NCI-H2196 treated with DMSO at 0.1 percent for 48 hours (cell line): ENCODE results near the gene CHPF.

ENCODE experiments used
- DNase-seq: peaks from one replicate; lab custom pipeline; 2025; ENCODE audit not compliant: unreplicated experiment; lab: John Stamatoyannopoulos, UW

The CHPF gene

DNA sequence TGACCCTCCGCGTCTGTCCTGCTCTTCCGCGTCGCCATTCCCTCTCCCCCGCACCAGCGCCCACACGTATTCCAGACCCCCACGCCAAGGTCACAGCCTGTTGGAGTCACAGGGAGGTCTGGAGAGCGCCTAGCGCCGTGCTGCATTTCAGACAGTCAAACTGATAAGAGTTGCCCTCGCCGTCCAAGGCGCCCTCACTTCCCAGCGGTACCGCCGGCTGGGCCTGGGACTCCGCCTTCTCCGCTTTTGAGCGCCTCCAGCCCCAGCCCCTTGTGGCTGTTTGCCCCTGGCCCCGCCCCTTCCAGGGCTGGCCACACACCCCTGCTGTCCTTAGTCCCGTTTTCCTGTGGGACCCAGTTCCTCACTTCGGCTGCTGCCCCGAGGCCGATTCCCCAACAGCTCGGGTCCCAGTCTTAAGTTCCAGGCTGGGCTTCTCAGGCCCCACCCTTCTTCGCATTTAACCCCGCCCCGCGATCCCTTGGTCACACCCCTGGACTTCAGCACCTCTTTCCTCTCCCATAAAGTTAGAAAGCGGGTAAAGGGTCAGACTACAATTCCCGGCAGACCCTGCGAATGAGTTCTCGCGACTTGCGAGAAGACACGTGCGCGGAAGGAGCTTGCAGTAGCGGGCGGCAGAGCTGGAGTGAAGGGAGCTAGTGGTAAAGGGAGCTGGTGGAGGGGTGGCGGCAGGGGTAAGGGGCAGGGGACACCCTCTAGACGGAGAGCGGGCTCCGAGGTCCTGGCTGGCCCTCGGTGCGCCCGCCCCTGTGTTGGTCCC is 45.1 kb downstream of the CHPF start, which contains the start of gene GMPPA:
TSS of gene GMPPA (plus strand) at position 612 of the 778 bp plus-strand sequence. CDS start 1,085 bp downstream, outside the sequence.
- DNase-seq, result peak; percentile 93

DNA sequence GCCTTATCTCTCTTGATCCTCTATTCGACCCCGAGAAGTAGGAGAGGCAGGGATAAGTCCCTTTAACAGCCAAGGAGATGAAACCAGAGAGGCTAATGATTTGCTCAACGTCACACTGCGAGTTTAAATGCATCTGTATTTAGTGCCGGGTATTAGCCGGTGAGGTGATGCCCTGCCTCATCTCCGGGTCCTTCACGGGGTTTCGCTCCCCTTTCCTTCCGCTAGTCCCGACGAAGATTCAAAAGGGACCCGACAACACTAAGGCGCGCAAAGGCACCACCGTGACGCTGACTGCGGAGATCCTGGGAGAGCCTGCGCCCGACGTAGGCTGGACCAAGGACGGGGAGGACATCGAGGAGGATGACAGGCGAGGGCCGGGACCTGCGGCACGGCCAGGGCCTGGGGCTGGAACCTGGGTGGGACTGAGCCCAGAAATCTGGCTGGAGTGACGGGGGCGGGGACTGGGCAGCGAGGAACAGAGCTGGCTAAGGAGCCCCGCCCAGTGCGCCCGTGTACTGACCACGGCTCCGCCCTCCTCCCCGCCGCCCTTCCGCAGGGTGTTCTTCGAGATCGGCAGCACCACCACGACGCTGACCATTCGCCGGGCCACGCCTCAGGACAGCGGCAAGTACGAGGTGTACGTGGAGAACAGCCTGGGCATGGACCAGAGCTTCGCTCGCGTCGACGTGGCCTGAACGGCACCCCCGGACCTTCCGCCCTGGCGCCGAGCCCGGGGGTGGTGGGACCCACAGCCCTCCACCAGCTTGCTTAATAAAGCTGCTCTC is 45.9 kb downstream of the CHPF start:
- peak; percentile 86 for DNase-seq

DNA sequence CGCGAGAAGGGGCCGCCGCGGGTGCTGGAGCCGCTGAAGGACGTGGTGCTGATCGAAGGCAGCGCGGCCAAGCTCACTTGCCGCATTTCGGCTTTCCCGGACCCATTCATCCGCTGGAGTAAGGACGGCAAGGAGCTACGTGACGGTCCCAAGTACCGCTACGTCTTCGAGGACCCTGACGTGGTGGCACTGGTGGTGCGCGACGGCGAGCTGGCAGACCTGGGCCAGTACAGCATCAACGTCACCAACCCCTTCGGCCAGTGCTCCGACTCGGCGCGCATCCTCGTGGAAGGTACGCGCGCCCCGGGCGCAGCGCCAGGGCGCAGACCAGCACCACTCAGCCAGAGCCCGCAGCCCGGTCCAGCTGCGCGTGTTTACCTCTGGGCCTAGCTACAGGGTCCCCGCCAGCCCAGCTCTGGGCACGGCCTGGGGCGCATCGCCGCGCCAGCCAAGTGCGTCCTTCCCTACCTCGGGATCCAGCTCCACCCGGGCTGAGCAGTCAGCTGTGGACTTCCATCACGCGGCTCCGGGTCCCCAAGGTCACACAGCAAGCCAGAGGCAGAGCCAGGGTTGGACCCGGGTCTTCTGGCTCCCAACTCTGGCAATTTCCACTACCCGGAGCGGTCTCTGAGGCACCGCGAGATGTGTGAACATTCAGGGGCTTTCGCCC is 46.6 kb downstream of the CHPF start:
- DNase-seq, result no peak

DNA sequence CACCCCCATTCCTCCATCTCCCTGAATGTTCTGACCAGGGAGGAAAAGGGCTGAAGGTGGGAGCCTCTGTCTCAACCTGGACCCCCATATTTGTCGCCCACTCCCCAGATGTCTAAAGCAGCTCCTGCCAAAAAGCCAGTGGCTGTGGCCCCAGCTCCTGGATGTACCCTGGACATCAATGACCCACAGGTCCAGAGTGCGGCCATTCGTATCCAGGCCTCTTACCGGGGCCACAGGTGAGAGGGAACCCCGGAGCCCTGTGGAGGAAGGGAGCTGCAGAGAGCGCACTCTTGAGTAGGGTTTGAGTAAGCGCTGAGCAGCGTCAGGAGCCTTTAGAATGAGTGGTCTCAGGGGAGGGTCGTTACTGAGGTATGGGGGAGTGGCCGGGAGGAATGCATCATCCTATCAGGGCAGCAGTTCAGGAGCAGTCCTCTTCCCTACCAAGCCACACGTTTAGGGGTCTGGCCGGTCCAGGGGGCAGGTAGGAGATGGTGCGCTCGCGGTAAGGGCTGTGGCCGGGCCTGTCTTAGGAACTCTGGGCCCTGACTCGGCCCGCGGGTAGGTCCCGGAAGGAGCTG is 47.3 kb downstream of the CHPF start:
- no peak for DNase-seq

DNA sequence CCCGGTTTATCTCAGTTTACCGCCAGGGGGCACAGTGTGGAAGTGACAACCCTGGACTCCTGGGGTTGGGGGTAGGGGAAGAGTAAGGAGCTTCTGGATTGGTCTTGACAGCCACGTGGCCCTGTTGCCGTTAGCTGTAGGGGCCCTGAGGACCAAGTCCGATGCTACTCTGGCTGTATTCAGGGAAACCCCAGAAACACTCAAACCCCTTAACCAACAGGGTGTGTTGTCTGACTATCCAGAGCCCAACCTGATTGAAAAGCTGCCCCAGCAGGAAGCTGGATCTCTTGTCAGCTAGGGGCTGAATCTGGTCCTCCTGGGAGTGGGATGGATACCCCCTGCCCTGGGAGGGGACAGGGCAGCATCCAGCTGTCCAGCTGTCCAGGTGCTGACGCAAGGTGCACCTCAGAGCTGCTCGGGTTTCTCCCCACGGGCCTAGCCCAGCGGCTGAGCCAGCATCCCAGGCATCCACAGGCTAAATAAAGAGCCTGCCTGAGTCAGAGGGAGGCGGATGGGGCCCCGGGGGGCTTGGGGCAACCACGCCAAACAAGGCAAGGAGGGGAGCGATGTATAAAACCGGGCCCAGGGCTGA is 48.0 kb downstream of the CHPF start:
- no peak for DNase-seq

DNA sequence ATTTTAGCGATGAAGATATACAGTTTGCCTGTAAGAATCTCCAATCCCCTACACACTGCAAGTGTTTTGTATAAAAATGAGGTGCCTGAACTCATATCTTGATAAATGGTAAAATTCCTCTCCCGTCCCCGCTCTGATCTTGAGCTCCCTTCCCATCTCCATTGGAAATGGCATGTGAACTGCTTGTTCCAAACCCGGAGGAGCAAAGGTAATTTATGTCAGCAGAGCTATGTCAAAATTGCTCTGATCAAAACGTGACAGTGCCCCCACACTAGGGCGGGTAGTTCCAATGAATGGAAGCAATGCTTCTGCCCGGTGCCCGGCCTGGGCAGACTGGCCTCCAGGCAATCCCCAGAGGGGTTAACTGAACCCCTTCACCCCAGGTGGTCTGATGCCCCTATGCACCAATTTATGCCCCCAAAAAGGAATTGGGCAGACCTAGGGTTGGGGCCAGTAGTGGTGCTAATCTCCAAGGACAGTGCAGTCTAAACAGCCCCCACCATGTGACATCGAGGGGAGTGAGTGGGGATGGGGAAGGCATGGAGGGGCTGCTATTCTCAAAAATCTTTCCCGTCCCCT is 48.6 kb downstream of the CHPF start:
- DNase-seq, result no peak

DNA sequence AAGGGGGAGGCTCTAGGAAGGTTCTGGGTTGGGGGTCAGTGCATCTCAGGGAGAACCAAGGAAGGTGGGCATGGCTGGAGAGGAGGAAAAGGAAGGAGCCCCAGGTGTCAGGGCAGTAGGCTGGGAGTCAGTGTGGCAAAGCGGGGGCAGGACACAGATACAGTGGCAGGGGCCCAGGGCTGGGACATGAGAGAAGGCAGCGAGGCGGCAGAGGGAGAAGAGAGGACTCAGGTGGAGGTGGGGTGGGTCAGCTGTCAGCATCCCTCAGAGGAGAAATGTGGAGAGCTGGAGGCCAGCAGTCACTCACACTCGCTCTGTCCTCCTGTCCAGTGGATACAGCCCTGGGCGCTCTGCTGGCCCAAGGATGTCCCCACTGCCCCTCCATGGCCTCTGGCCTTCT is 50.5 kb downstream of the CHPF start:
- DNase-seq, result no peak

DNA sequence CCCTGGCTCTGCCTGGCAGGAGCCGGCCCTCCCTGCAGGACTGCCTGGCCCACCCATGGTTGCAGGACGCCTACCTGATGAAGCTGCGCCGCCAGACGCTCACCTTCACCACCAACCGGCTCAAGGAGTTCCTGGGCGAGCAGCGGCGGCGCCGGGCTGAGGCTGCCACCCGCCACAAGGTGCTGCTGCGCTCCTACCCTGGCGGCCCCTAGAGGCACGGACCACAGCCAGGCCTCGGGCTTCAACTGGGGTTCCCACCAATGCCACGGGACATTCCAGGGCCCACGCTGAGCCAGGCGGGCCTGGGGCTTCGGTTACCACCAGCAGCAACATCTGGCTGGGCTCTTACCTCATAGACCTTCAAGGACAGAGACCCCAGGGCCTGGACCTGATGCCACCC is 51.0 kb downstream of the CHPF start:
- no peak for DNase-seq

DNA sequence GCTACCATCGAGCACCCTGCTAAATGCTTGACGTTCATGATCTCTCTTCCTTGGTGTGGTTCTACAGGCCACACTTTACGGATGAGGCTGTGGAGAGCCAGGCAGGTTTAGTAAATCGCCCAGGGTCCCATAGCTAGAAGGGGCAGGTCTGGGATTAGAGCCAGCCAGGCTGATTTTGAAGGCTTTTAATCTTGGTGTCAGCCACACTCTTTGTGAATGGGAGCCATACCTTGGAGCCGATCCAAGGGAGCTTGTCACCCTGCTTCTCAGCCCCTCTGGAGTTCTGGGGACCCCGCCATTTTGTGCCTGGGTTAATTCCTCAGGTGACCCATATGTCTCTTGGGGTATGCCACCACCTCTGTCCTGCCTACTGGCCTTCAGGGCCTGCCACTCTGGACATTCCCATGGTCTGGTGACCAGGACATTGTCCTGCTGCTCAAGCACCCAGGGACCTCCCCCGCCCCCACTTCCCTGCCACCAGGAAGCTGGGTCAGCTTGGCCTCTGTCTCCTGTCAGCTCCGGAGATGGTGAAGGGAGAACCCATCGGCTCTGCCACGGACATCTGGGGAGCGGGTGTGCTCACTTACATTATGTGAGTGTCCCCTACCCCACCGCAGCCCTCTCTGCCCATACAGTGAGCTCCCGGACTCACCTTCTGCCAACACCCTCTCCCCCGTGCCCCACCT is 52.2 kb downstream of the CHPF start:
- no peak for DNase-seq

DNA sequence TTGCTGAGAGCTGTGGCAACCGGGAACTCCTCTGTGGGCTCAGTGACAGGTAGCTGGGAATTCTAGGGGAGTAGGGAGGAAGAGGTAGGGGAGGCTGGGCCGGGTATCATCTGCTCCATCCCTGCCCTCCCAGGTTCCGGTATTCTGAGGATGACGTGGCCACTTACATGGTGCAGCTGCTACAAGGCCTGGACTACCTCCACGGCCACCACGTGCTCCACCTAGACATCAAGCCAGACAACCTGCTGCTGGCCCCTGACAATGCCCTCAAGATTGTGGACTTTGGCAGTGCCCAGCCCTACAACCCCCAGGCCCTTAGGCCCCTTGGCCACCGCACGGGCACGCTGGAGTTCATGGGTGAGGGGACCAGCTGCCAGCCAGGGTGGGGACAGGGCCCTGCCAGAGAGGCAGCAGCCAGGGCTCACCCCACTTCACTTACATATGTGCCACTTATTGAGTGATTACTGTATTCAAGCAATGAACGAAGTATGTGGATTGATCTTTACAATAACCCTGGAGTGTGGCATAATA is 52.9 kb downstream of the CHPF start:
- DNase-seq, result no peak

DNA sequence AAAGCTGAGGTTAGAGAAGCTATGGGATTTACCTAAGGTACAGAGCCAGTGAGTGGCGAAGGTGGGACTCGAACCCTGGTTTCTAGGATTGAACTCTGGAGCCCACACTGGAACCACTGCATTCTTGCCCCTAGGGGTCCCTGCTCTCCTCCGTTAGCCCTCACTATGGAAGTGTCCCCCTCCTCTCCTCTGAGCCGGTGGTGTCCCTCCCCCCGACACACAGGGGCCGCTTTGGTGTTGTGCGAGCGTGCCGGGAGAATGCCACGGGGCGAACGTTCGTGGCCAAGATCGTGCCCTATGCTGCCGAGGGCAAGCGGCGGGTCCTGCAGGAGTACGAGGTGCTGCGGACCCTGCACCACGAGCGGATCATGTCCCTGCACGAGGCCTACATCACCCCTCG is 53.4 kb downstream of the CHPF start:
- no peak for DNase-seq

DNA sequence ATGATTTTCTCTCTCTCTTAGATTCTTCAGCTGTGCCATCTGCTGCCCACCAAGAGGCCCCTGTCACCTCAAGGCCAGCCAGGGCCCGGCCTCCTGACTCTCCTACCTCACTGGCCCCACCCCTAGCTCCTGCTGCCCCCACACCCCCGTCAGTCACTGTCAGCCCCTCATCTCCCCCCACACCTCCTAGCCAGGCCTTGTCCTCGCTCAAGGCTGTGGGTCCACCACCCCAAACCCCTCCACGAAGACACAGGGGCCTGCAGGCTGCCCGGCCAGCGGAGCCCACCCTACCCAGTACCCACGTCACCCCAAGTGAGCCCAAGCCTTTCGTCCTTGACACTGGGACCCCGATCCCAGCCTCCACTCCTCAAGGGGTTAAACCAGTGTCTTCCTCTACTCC is 54.3 kb downstream of the CHPF start:
- DNase-seq, result no peak
